Right lobe of liver (tissue), 4 donors: Measurements from ENCODE around the gene SNU13.

Experiments
- POLR2A ChIP-seq: fragments of 450-650 bp; IDR thresholded peaks from one replicate; pipeline ENCODE4 v1.6.1; 2017; ENCODE audit warnings: antibody characterized with exemption, mild to moderate bottlenecking
- TF ChIP-seq, protein P1 (sequence below), 4 donors: fragments of 200-600 bp in 3 of 4; fragments of 450-650 bp in 1 of 4; IDR thresholded peaks; one replicate each; pipeline versions ENCODE4 v1.5.1 to v1.8.0; 2016 to 2022; ENCODE audit warnings: antibody characterized with exemption in 4 of 4, mild to moderate bottlenecking in 2 of 4
- donor health status: DM: no; HTN: no; CAD: no.
- donor health status: DM: no; HTN: no; CAD: no.
- donor health status: DM: no; HTN: yes; CAD: no.

DNA sequence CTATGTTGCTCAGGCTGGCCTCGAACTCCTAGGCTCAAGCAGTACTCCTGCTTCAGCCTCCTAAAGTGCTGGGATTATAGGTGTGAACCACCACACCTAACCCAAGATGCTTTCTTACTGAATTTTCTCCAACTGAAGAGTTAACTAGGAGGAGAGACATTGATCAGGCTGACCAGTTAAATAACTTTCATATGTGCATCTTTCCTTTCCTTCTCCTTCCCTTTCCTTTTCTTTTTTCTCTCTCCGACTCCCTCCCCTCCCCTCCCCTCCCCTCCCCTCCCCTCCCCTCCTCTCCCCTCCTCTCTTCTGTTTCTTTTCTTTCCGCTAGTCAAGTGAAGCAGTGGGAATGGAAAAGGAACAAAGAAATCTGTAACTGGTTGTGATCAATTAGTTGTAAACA is 40.9 kb downstream of the SNU13 start:
- TF ChIP-seq, protein P1, sequence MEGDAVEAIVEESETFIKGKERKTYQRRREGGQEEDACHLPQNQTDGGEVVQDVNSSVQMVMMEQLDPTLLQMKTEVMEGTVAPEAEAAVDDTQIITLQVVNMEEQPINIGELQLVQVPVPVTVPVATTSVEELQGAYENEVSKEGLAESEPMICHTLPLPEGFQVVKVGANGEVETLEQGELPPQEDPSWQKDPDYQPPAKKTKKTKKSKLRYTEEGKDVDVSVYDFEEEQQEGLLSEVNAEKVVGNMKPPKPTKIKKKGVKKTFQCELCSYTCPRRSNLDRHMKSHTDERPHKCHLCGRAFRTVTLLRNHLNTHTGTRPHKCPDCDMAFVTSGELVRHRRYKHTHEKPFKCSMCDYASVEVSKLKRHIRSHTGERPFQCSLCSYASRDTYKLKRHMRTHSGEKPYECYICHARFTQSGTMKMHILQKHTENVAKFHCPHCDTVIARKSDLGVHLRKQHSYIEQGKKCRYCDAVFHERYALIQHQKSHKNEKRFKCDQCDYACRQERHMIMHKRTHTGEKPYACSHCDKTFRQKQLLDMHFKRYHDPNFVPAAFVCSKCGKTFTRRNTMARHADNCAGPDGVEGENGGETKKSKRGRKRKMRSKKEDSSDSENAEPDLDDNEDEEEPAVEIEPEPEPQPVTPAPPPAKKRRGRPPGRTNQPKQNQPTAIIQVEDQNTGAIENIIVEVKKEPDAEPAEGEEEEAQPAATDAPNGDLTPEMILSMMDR (IDR thresholded peaks at IDR 0.05), result no peak
- no peak for TF ChIP-seq POLR2A
